ENCODE results near the gene RTTN.

- TF ChIP-seq CTCF (IDR thresholded peaks at IDR 0.05) = no peak
- TF ChIP-seq POLR2A (IDR thresholded peaks at IDR 0.05) = no peak
These were observed 132.1 kb downstream of the RTTN start for GRCh38 chr18:70073432-70073831.

All from uterus (tissue), 2 donors.